Suprapubic skin (tissue), 4 donors: ENCODE results near the gene PTPN14. TPM values are rescaled to one million over a fixed set of nuclear protein-coding genes. Genes with fewer than 3 reads are reported as not detected.

Experiments
- DNase-seq, 2 donors: peaks; one replicate each; pipeline ENCODE4 v3.0.0-alpha.2; 2019; ENCODE audit warnings: low spot score in 2 of 2
- H3K27ac ChIP-seq: fragments of 200-600 bp; sonication (generic); one replicate; pipeline ENCODE4 v1.5.1; 2019
- H3K27me3 ChIP-seq: fragments of 200-600 bp; sonication (generic); one replicate; pipeline ENCODE4 v1.5.1; 2019
- H3K36me3 ChIP-seq: fragments of 200-600 bp; sonication (generic); one replicate; pipeline ENCODE4 v1.5.1; 2019
- H3K4me1 ChIP-seq: fragments of 200-600 bp; sonication (generic); one replicate; pipeline ENCODE4 v1.5.1; 2019
- H3K4me3 ChIP-seq: fragments of 200-600 bp; sonication (generic); one replicate; pipeline ENCODE4 v1.5.1; 2019; ENCODE audit warnings: mild to moderate bottlenecking
- H3K9me3 ChIP-seq: fragments of 200-600 bp; sonication (generic); one replicate; pipeline ENCODE4 v1.5.1; 2019
- EP300 ChIP-seq: sonication (generic); formaldehyde crosslinking; IDR thresholded peaks from one replicate; pipeline ENCODE4 v1.6.1; 2017; ENCODE audit warnings: antibody characterized with exemption
- POLR2A ChIP-seq, 2 donors: fragments of 450-650 bp; IDR thresholded peaks; one replicate each; pipeline ENCODE4 v1.6.1; 2017; ENCODE audit warnings: antibody characterized with exemption in 2 of 2, mild to moderate bottlenecking in 2 of 2, moderate library complexity in 2 of 2
- POLR2AphosphoS5 ChIP-seq, 3 donors: sonication (generic); formaldehyde crosslinking; IDR thresholded peaks; one replicate each; pipeline ENCODE4 v1.6.1; 2017; ENCODE audit warnings: antibody characterized with exemption in 3 of 3
- WGBS: methylation state at CpG from one replicate; pipeline ENCODE4 v1.1.5; 2018; 5-methylcytosine and 5-hydroxymethylcytosine counted together
- total RNA-seq, 4 donors: library from RNA; depleted of rRNA; stranded (reverse); fragments of >200 nt; gene quantifications; one replicate each; pipeline ENCODE4 v1.1.0, GENCODE V29; 2016
- TF ChIP-seq, protein P1 (sequence below), 2 donors: fragments of 200-600 bp in 1 of 2; fragments of 450-650 bp in 1 of 2; sonication (generic) in 1 of 2; IDR thresholded peaks; one replicate each; pipeline ENCODE4 v1.5.1; 2016 to 2019; ENCODE audit warnings: antibody characterized with exemption in 2 of 2, mild to moderate bottlenecking in 1 of 2, moderate library complexity in 1 of 2

The PTPN14 gene
- total RNA-seq, 4 donors from 2014 or later = 67.9 to 159 (median 96.4) TPM

DNA sequence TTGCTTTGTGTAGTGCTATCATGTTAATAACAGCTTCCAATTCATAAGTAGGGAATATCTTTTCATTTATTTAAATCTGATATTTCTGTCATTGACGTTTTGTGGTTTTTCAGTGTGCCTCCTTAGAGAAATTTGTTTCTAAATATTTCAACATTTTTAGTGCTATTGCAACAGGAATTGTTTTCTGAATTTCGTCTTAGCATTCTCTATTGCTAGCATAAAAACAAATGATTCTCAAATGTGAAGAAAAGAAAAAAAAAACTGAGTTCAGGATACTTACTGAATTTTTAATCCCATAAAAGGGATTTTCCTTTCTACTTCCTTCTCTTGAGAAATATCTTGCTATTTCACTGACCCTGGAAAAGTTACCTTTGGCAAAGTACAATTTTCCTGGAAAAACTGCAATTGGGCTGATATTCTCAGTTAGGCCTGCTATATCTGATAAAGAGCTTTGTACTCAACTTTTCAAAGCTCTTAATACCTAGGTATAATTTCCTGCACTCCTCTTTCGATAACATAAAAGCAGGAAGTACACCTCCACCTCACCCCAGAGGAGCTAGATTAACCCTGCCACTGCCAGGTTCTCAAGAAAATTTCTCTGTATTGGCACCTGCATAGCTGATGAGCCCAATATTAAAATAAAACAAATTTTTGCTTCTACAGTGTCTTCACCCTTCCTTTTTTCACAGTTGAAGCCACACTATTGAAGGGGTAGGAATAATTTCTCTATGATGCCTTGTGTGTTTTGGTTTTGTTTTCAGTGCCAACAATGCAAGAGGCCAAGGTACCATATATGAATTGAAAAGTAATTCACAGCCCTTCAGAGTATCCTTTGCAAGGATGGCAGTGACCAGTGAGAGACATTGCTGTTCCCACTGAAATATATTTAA, 35.6 kb downstream of the PTPN14 start:
- no peak for DNase-seq
- peaks cover 32% of the 10 kb centered on the region for H3K4me1 ChIP-seq
- H3K4me3 ChIP-seq = no peak overlapping the region
- H3K27ac ChIP-seq = no peak overlapping the region
- H3K9me3 ChIP-seq = no peaks in the 10 kb centered on the region
- TF ChIP-seq POLR2A (IDR thresholded peaks at IDR 0.05) (no peak), POLR2AphosphoS5 (IDR thresholded peaks at IDR 0.05) (no peak), EP300 (no peak)
- TF ChIP-seq, protein P1, sequence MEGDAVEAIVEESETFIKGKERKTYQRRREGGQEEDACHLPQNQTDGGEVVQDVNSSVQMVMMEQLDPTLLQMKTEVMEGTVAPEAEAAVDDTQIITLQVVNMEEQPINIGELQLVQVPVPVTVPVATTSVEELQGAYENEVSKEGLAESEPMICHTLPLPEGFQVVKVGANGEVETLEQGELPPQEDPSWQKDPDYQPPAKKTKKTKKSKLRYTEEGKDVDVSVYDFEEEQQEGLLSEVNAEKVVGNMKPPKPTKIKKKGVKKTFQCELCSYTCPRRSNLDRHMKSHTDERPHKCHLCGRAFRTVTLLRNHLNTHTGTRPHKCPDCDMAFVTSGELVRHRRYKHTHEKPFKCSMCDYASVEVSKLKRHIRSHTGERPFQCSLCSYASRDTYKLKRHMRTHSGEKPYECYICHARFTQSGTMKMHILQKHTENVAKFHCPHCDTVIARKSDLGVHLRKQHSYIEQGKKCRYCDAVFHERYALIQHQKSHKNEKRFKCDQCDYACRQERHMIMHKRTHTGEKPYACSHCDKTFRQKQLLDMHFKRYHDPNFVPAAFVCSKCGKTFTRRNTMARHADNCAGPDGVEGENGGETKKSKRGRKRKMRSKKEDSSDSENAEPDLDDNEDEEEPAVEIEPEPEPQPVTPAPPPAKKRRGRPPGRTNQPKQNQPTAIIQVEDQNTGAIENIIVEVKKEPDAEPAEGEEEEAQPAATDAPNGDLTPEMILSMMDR (IDR thresholded peaks at IDR 0.05) = no peak
- no peaks in the 10 kb centered on the region for H3K36me3 ChIP-seq
- WGBS = 36% methylated on average over 3 of the region's 3 CpGs
- H3K27me3 ChIP-seq = no peaks in the 10 kb centered on the region

DNA sequence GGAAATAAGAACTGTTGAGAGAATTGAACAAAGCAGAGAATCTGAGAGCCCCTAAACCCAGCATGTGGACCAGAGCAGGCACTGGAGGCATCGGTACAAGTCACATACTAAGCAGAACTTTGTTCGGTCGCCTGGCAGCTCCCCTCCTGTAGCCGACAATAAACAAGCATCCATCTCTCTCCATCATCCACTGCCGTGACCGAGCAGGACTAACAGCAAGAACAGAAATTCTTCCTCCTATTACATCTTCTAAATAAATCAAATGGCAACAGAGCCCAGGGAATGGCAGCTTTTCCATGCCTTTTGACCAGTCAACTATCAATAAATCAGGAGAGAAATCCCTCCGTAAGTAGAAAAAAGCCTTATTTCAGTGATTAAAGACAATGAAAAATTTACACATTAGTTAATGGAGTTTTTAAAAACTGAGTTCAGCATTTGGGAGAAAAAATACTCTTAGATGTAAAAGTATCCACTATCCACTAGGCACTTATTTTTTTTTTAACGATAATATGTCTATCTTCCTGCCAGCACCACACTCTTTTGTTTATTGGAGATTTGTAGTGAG, 36.5 kb downstream of the PTPN14 start:
- WGBS = 76% methylated on average over 8 of the region's 8 CpGs
- H3K36me3 ChIP-seq = no peaks in the 10 kb centered on the region
- no peak overlapping the region for H3K27ac ChIP-seq
- no peaks in the 10 kb centered on the region for H3K27me3 ChIP-seq
- H3K9me3 ChIP-seq = no peaks in the 10 kb centered on the region
- TF ChIP-seq POLR2AphosphoS5 (IDR thresholded peaks at IDR 0.05) (no peak), EP300 (no peak)
- H3K4me3 ChIP-seq = no peak overlapping the region
- DNase-seq = no peak
- peaks cover 27% of the 10 kb centered on the region for H3K4me1 ChIP-seq

DNA sequence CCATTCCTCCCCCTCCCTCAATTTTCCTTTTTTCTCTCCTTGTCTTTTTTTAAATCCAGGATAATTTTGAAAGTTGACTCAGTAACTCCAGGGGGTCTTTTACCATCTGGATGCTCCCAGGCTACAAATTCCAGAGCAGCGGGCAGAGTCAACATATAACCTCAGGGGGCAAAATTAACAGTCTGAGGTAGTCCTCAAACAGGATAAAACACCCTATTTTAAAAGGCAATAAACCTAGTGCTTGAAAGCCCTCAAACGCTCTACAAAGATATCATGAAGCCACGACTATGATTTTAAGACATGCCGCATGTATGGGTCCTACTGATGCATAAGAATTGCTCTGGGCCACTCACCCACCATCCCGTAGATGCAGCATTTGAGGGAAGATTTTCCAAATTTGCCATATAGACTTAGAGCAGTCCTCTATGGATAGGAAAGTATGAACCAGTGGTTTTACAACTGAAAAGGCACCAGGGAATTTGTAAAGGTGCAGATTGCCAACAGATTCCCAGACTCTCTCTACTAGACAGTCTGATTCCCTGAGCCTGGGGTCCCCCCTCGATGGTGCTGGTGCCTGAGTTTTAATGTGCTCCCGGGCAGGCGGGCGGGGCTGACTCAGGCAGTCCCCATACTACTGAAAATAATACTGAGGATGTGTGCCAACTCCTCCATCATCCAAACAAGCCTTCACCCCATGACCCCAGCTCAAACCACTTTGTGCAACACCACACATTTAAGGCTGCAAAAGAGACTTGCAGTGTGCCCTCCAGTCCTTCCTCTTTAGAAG, 37.2 kb downstream of the PTPN14 start:
- TF ChIP-seq POLR2AphosphoS5 (IDR thresholded peaks at IDR 0.05) (no peak), EP300 (no peak), POLR2A (IDR thresholded peaks at IDR 0.05) (no peak)
- TF ChIP-seq, protein P1 (IDR thresholded peaks at IDR 0.05) = no peak
- Histone ChIP-seq H3K9me3 (no peaks in the 10 kb centered on the region), H3K27me3 (no peaks in the 10 kb centered on the region), H3K4me3 (no peak overlapping the region), H3K36me3 (no peaks in the 10 kb centered on the region), H3K27ac (no peak overlapping the region), H3K4me1 (peaks cover 27% of the 10 kb centered on the region)
- 80% methylated on average over 6 of the region's 9 CpGs for WGBS
- DNase-seq = no peak

DNA sequence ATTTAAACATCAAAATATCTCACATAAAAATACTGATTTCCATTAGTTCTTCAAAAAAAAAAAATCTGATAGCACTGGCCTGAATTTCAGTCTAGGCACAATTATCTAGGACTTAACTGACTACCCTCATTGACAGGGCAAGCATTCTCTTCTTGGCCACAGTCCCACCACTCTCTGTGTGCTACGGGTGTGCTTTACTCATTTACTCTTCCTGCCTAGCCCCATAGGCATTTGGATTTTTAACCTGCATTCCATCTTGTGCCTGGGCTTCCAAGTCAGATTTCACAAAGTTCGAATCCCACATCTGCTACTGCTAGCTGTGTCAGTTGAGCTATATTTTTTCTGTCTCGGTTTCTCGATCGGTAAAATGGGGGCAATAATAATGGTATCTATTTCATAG, 38.0 kb downstream of the PTPN14 start:
- Histone ChIP-seq H3K4me3 (no peak overlapping the region), H3K4me1 (peaks cover 27% of the 10 kb centered on the region), H3K27ac (no peak overlapping the region), H3K9me3 (no peaks in the 10 kb centered on the region), H3K36me3 (no peaks in the 10 kb centered on the region), H3K27me3 (no peaks in the 10 kb centered on the region)
- TF ChIP-seq POLR2AphosphoS5 (IDR thresholded peaks at IDR 0.05) (no peak), EP300 (no peak), POLR2A (IDR thresholded peaks at IDR 0.05) (no peak)
- TF ChIP-seq, protein P1 (IDR thresholded peaks at IDR 0.05) = no peak
- WGBS = 79% methylated on average over 5 of the region's 5 CpGs
- no peak for DNase-seq

DNA sequence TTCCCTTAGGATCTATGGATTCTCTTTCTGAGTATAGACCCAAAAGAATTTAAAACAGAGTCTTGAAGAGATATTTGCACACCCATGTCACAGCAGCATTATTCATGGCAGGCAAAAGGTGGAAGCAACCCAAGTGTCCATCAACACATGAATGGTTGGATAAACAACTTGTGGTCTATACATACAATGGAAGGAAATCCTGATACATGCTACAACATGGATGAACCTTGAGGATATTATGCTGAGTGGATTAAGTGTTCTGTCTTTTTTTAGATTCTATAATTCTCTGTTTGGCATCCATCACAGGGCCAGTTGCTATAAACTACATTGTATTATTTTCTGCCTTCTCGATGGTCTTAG, 39.8 kb downstream of the PTPN14 start:
- Histone ChIP-seq H3K4me3 (no peak overlapping the region), H3K36me3 (no peaks in the 10 kb centered on the region), H3K4me1 (peaks cover 35% of the 10 kb centered on the region), H3K27ac (no peak overlapping the region), H3K27me3 (no peaks in the 10 kb centered on the region), H3K9me3 (no peaks in the 10 kb centered on the region)
- DNase-seq = no peak
- 67% methylated on average over 1 of the region's 1 CpG for WGBS
- TF ChIP-seq POLR2A (IDR thresholded peaks at IDR 0.05) = no peak
- no peak for TF ChIP-seq POLR2AphosphoS5 (IDR thresholded peaks at IDR 0.05)
- TF ChIP-seq, protein P1 (IDR thresholded peaks at IDR 0.05) = no peak
- no peak for TF ChIP-seq EP300
